A549 (cell line): ENCODE data around the gene EVI5L. TPM values are rescaled to one million over a fixed set of nuclear protein-coding genes. Genes with fewer than 3 reads are reported as not detected.

ENCODE experiments used
- ATAC-seq, 2 experiments: fragments of 200-7000 bp in 1 of 2; fragments of >200 bp in 1 of 2; cut with Nextera tagmentation in 1 of 2; cut with Tn5 transposase in 1 of 2; 3 replicates each; pipeline versions ENCODE4 v1.8.0 to v1.9.1; 2018 to 2020; ENCODE audit warnings: mild to moderate bottlenecking in 1 of 2, moderate library complexity in 1 of 2
- CTCF ChIA-PET: fragments of 300-600 bp; sonication (Branson Sonifier 250); formaldehyde crosslinking; extraction: SDS; loops from one replicate; lab custom pipeline; 2021; ENCODE audit warnings: antibody characterized with exemption, inconsistent platforms; lab: Yijun Ruan, JAX
- POLR2A ChIA-PET: fragments of 350-600 bp; formaldehyde crosslinking; extraction: SDS; loops from one replicate; lab custom pipeline; 2021; ENCODE audit warnings: antibody characterized with exemption, inconsistent platforms; lab: Yijun Ruan, JAX
- DNase-seq, 2 experiments: peaks; one replicate each; pipeline versions ENCODE4 v3.0.0 to v3.0.0-alpha.2; 2011 to 2016; ENCODE audit warnings: low read depth in 1 of 2, low spot score in 1 of 2
- FAIRE-seq: peaks from 2 replicates; lab custom pipeline; 2011; peaks lifted over from hg19 to GRCh38; lab: Jason Lieb, UNC
- H3K27ac ChIP-seq, 2 experiments: fragments of >200 bp; sonication (Bioruptor Twin); formaldehyde crosslinking; 3 replicates each; pipeline ENCODE4 v1.5.1; 2016 to 2017
- H3K4me1 ChIP-seq: fragments of >200 bp; sonication (Bioruptor Twin); formaldehyde crosslinking; 3 replicates; pipeline ENCODE4 v1.6.1; 2016
- H3K4me2 ChIP-seq: fragments of >200 bp; sonication (Bioruptor Twin); formaldehyde crosslinking; 3 replicates; pipeline ENCODE4 v1.6.1; 2016
- H3K4me3 ChIP-seq: fragments of >200 bp; sonication (Bioruptor Twin); formaldehyde crosslinking; 3 replicates; pipeline ENCODE4 v1.5.1; 2016
- H3K9me3 ChIP-seq: fragments of >200 bp; sonication (Bioruptor Twin); formaldehyde crosslinking; 3 replicates; pipeline ENCODE4 v1.6.1; 2016
- CBX2 ChIP-seq: fragments of 200-600 bp; sonication (generic); IDR thresholded peaks from 2 replicates; pipeline ENCODE4 v1.6.1; 2016; ENCODE audit warnings: low read depth, mild to moderate bottlenecking, borderline replicate concordance
- CBX8 ChIP-seq: fragments of 200-600 bp; sonication (generic); IDR thresholded peaks from 2 replicates; pipeline ENCODE4 v1.6.1; 2016
- CHD4 ChIP-seq: fragments of 200-600 bp; sonication (generic); IDR thresholded peaks from 2 replicates; pipeline ENCODE4 v1.6.1; 2016; ENCODE audit warnings: antibody characterized with exemption, mild to moderate bottlenecking, borderline replicate concordance
- CTCF ChIP-seq: fragments of >200 bp; sonication (Bioruptor Twin); formaldehyde crosslinking; IDR thresholded peaks from 3 replicates; pipeline ENCODE4 v1.5.1; 2016
- EHMT2 ChIP-seq: fragments of 200-600 bp; sonication (generic); IDR thresholded peaks from 2 replicates; pipeline ENCODE4 v1.6.1; 2016; ENCODE audit warnings: antibody characterized with exemption, low read depth, mild to moderate bottlenecking, moderate library complexity
- FOSB ChIP-seq: fragments of 250-450 bp; sonication (Bioruptor Pico); IDR thresholded peaks from 2 replicates; pipeline ENCODE4 v1.5.0; 2020; ENCODE audit warnings: mild to moderate bottlenecking, moderate library complexity
- HES2 ChIP-seq: fragments of >200 bp; sonication (Bioruptor Twin); formaldehyde crosslinking; IDR thresholded peaks from 2 replicates; pipeline ENCODE4 v1.6.1; 2016
- KDM1A ChIP-seq: fragments of 200-600 bp; sonication (generic); IDR thresholded peaks from 2 replicates; pipeline ENCODE4 v1.6.1; 2016; ENCODE audit warnings: low read depth, mild to moderate bottlenecking
- KDM5A ChIP-seq: fragments of 200-600 bp; sonication (generic); IDR thresholded peaks from 2 replicates; pipeline ENCODE4 v1.6.1; 2016; ENCODE audit warnings: antibody characterized with exemption, mild to moderate bottlenecking
- MAFK ChIP-seq: fragments of 450-650 bp; IDR thresholded peaks from 2 replicates; pipeline ENCODE4 v1.6.1; 2014; ENCODE audit not compliant: partially characterized antibody
- MYC ChIP-seq: IDR thresholded peaks from 2 replicates; pipeline ENCODE4 v1.6.1; 2012; ENCODE audit warnings: mild to moderate bottlenecking, inconsistent platforms, low read length, improper control_type of control experiment, borderline replicate concordance
- POLR2A ChIP-seq: IDR thresholded peaks from 2 replicates; pipeline ENCODE4 v1.6.1; 2012; ENCODE audit warnings: mild to moderate bottlenecking, low read length
- RARB ChIP-seq: fragments of 250-450 bp; sonication (Bioruptor Pico); IDR thresholded peaks from 2 replicates; pipeline ENCODE4 v1.8.0; 2021; ENCODE audit warnings: mild to moderate bottlenecking, moderate library complexity
- REST ChIP-seq: fragments of 200-600 bp; sonication (generic); IDR thresholded peaks from 2 replicates; pipeline ENCODE4 v1.6.1; 2016; ENCODE audit warnings: antibody characterized with exemption, mild to moderate bottlenecking, moderate library complexity
- RFX5 ChIP-seq: fragments of 450-650 bp; IDR thresholded peaks from 2 replicates; pipeline ENCODE4 v1.7.1; 2014; ENCODE audit warnings: antibody characterized with exemption, mild to moderate bottlenecking, moderate library complexity
- SREBF2 ChIP-seq: fragments of 450-650 bp; IDR thresholded peaks from 2 replicates; pipeline ENCODE4 v1.6.1; 2014; ENCODE audit warnings: mild to moderate bottlenecking, moderate library complexity
- TP53 ChIP-seq: fragments of 250-450 bp; sonication (Bioruptor Pico); IDR thresholded peaks from 2 replicates; pipeline ENCODE4 v1.5.0; 2021; ENCODE audit warnings: mild to moderate bottlenecking, moderate library complexity
- ZFP36 ChIP-seq: fragments of 450-650 bp; IDR thresholded peaks from 2 replicates; pipeline ENCODE4 v1.6.1; 2014; ENCODE audit warnings: borderline replicate concordance; ENCODE audit not compliant: partially characterized antibody
- ZNF302 ChIP-seq: fragments of 250-450 bp; sonication (Bioruptor Pico); IDR thresholded peaks from 2 replicates; pipeline ENCODE4 v1.9.0; 2021; ENCODE audit warnings: inconsistent platforms, mild to moderate bottlenecking, moderate library complexity
- WGBS: methylation state at CpG from one replicate; pipeline ENCODE4 v1.1.6; 2017; ENCODE audit errors: missing lambda C conversion rate; 5-methylcytosine and 5-hydroxymethylcytosine counted together
- polyA plus RNA-seq, 4 experiments: library from polyadenylated mRNA; depleted of rRNA in 3 of 4; stranded (reverse); fragments of >200 nt; fragmentation: RNase III in 1 of 4; extraction: RNeasy Plus Mini Kit Qiagen cat#74134 plus additional on column Dnase treatment in 1 of 4; gene quantifications; 2 replicates in 3 of 4; 3 replicates in 1 of 4; pipeline ENCODE4 v1.2.3, GENCODE V29; 2011 to 2017

The EVI5L gene
- polyA plus RNA-seq, 2 of the 4 experiments (the other 2 are of a cell fraction): 1.2 to 1.8 TPM

GRCh38 chr19:7874076-7874896, 44.3 kb downstream of the EVI5L start, which contains the start of gene PRR36 (continued):
- TF ChIP-seq REST: no peak

GRCh38 chr19:7874897-7875273, 44.9 kb downstream of the EVI5L start:
- no peak overlapping the region; the same call in 2 of the 3 replicates for H3K4me3 ChIP-seq
- POLR2A ChIA-PET: interaction anchor here (1.0 kb wide), 1 partner anchor 13 kb away, joined by 3 read pairs; the partner anchor contains the start of gene LRRC8E
- no peak for ATAC-seq

GRCh38 chr19:7877249-7877836, 47.3 kb downstream of the EVI5L start:
- no peak overlapping the region for H3K4me3 ChIP-seq
- no peak overlapping the region for H3K27ac ChIP-seq
- CTCF ChIA-PET: interaction anchor here (1.0 to 2.4 kb wide), 3 partner anchors 8 to 26 kb away, joined by 4 to 6 read pairs (median 5); partner anchors contain the start of gene MAP2K7
- POLR2A ChIA-PET: no interaction called here
- FAIRE-seq: no peak
- peaks cover 11% of the 10 kb centered on the region; the same call in 2 of the 3 replicates for H3K4me1 ChIP-seq
- 60% methylated on average over 6 of the region's 6 CpGs for WGBS
- no peak for DNase-seq
- no peak for TF ChIP-seq EHMT2
- no peak for TF ChIP-seq MYC
- TF ChIP-seq TP53 (CRISPR knock-in tag): no peak
- TF ChIP-seq HES2: no peak
- no peak for TF ChIP-seq ZFP36
- TF ChIP-seq KDM1A: no peak
- no peak for TF ChIP-seq RARB (CRISPR knock-in tag)
- no peak for TF ChIP-seq ZNF302 (CRISPR knock-in tag)
- TF ChIP-seq CBX8: no peak
- TF ChIP-seq MAFK: no peak
- no peak for TF ChIP-seq CBX2
- TF ChIP-seq FOSB (CRISPR knock-in tag): no peak
- no peak for TF ChIP-seq POLR2A
- no peak for TF ChIP-seq CHD4
- TF ChIP-seq, all 56 proteins: peak for 0
- no peak for ATAC-seq
- H3K4me2 ChIP-seq: no peak overlapping the region
- H3K9me3 ChIP-seq: no peaks in the 10 kb centered on the region

More at GRCh38 chr19:7874897-7875273, 44.9 kb downstream of the EVI5L start:
- FAIRE-seq: no peak
- Histone ChIP-seq H3K9me3 (no peaks in the 10 kb centered on the region), H3K4me2 (peak overlapping the region; percentile 99), H3K27ac (peak overlapping the region in 1 of 2 experiments; percentile 87; a peak in 3 of 6 replicates)
- CTCF ChIA-PET: interaction anchor here (1.1 to 1.9 kb wide), 4 partner anchors 13 to 70 kb away, joined by 3 to 5 read pairs (median 4); no protein-coding TSS in a partner anchor
- TF ChIP-seq SREBF2: no peak
- no peak for TF ChIP-seq CTCF
- TF ChIP-seq KDM5A: no peak
- TF ChIP-seq RFX5: no peak
- no peak for TF ChIP-seq CBX8
- TF ChIP-seq TP53 (CRISPR knock-in tag): no peak
- TF ChIP-seq, all 56 proteins: peak for 0
- peaks cover 27% of the 10 kb centered on the region for H3K4me1 ChIP-seq
- no peak for DNase-seq
- 55% methylated on average over 7 of the region's 12 CpGs for WGBS
